Tibial nerve (tissue), 4 donors: Measurements from ENCODE around the gene LOXL1.

Experiments used
- CTCF ChIP-seq, 5 experiments: fragments of 200-600 bp in 3 of 5; fragments of 450-650 bp in 2 of 5; sonication (generic) in 3 of 5; IDR thresholded peaks; one replicate each; pipeline ENCODE4 v1.5.1; 2016 to 2019; ENCODE audit warnings: antibody characterized with exemption in 5 of 5, mild to moderate bottlenecking in 3 of 5, moderate library complexity in 2 of 5
- EP300 ChIP-seq, 2 donors: sonication (generic); formaldehyde crosslinking; IDR thresholded peaks; one replicate each; pipeline ENCODE4 v1.6.1; 2017; ENCODE audit warnings: antibody characterized with exemption in 2 of 2, mild to moderate bottlenecking in 1 of 2
- POLR2A ChIP-seq, 2 donors: fragments of 450-650 bp; IDR thresholded peaks; one replicate each; pipeline ENCODE4 v1.6.1; 2017; ENCODE audit warnings: antibody characterized with exemption in 2 of 2, mild to moderate bottlenecking in 2 of 2, moderate library complexity in 2 of 2

- TF ChIP-seq POLR2A (IDR thresholded peaks at IDR 0.05) = no peak
- TF ChIP-seq CTCF (IDR thresholded peaks at IDR 0.05) = no peak
- TF ChIP-seq EP300 (IDR thresholded peaks at IDR 0.05) = no peak
Measured at GRCh38 chr15:73987681-73988444, 61.6 kb downstream of the LOXL1 start.
